Loucy (cell line): Measurements from ENCODE around the gene QSER1.
"Not testable (repeated sequence)": the region's sequence is repeated elsewhere in the genome, so short reads cannot be mapped to it uniquely, and the experiment has no call there.

Experiments used
- EZH2phosphoT487 ChIP-seq: fragments of 200-600 bp; IDR thresholded peaks from 2 replicates; pipeline ENCODE4 v1.6.1; 2018; ENCODE audit warnings: antibody characterized with exemption, mild to moderate bottlenecking, moderate library complexity, borderline replicate concordance
- TF ChIP-seq, protein P1 (sequence below): fragments of 200-600 bp; sonication (generic); conservative IDR thresholded peaks from 2 replicates; pipeline ENCODE4 v1.5.1; 2014; ENCODE audit warnings: mild to moderate bottlenecking, antibody characterized with exemption, low read length

DNA sequence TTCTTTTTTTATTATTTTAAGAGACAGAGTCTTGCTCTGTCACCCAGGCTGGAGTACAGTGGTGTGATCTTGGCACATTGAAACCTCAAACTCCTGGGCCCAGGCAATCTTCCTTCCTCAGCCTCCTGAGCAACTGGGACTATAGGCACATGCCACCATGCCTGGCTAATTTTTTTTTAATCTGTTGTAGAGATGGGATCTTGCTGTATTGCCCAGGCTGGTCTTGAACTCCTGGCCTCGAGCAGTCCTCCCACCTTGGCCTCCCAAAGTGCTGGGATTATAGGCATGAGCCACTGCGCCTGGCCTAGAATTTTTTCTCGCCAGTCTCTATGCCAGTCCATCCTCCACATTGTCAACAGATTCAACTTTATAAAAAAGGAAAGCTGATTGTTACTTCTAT, 44.7 kb downstream of the QSER1 start:
- TF ChIP-seq, protein P1, sequence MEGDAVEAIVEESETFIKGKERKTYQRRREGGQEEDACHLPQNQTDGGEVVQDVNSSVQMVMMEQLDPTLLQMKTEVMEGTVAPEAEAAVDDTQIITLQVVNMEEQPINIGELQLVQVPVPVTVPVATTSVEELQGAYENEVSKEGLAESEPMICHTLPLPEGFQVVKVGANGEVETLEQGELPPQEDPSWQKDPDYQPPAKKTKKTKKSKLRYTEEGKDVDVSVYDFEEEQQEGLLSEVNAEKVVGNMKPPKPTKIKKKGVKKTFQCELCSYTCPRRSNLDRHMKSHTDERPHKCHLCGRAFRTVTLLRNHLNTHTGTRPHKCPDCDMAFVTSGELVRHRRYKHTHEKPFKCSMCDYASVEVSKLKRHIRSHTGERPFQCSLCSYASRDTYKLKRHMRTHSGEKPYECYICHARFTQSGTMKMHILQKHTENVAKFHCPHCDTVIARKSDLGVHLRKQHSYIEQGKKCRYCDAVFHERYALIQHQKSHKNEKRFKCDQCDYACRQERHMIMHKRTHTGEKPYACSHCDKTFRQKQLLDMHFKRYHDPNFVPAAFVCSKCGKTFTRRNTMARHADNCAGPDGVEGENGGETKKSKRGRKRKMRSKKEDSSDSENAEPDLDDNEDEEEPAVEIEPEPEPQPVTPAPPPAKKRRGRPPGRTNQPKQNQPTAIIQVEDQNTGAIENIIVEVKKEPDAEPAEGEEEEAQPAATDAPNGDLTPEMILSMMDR: not testable (repeated sequence)
- TF ChIP-seq EZH2phosphoT487: not testable (repeated sequence)
